Sigmoid colon (tissue), 4 donors: Measurements from ENCODE around the gene MLLT3.

Experiments used
- CTCF ChIP-seq, 4 experiments: fragments of 450-650 bp in 3 of 4; fragments of 200-600 bp in 1 of 4; IDR thresholded peaks; one replicate each; pipeline ENCODE4 v1.5.1; 2016 to 2019; ENCODE audit warnings: antibody characterized with exemption in 4 of 4, mild to moderate bottlenecking in 3 of 4, moderate library complexity in 2 of 4
- POLR2AphosphoS5 ChIP-seq, 4 donors: sonication (generic); formaldehyde crosslinking; IDR thresholded peaks; one replicate each; pipeline ENCODE4 v1.6.1; 2017; ENCODE audit warnings: antibody characterized with exemption in 4 of 4

- no peak for TF ChIP-seq CTCF (IDR thresholded peaks at IDR 0.05)
- peak in 1 of 4 donors; percentile 37 for TF ChIP-seq POLR2AphosphoS5 (IDR thresholded peaks at IDR 0.05)
Observed at GRCh38 chr9:20473515-20474013, 148.7 kb downstream of the MLLT3 start.
